Measurements from ENCODE around the gene ABLIM2. TPM values are rescaled to one million over a fixed set of nuclear protein-coding genes. Genes with fewer than 3 reads are reported as not detected.

Gene ABLIM2
- total and polyA plus RNA-seq, 2 of the 4 experiments (the other 2 are of a cell fraction), result under 0.01 to 0.10 TPM

- no peak overlapping the region for H3K18ac ChIP-seq (ENCODE audit: low read depth, low read length)
- H3K9me1 ChIP-seq (ENCODE audit: insufficient read depth, low read length), result no peaks in the 10 kb centered on the region
- H4K8ac ChIP-seq (ENCODE audit: low read depth in 2 of 2, low read length in 2 of 2), result no peak overlapping the region
- peak overlapping the region; percentile 36 for H2AFZ ChIP-seq (replicated peaks; ENCODE audit: low read length, poor library complexity)
- H3K4me3 ChIP-seq (ENCODE audit: insufficient read depth, low read depth, low read length), result no peak overlapping the region
- TF ChIP-seq BHLHE40 (IDR thresholded peaks at IDR 0.05; ENCODE audit: low read depth, low read length), result no peak
- no peak for TF ChIP-seq ELK1 (IDR thresholded peaks at IDR 0.05; ENCODE audit: borderline replicate concordance, low read depth, low read length)
- H3K9me3 ChIP-seq (ENCODE audit: control insufficient read depth, insufficient read depth, low read length), result no peaks in the 10 kb centered on the region
- 33% methylated on average over 2 of the region's 3 CpGs; no CpG with 5 or more reads in 1 of the 2 experiments for WGBS, 2 experiments (ENCODE audit: extremely low coverage in 2 of 2, insufficient read length in 1 of 2)
- no peak overlapping the region for H4K91ac ChIP-seq (ENCODE audit: insufficient read depth, low read depth, low read length)
- in situ Hi-C loops (cut with MboI; ENCODE audit: low sequenced_read_pairs) (no loop called here), intact Hi-C loops (cut with micrococcal nuclease) (no loop called here), dilution Hi-C loops (cut with HindIII; ENCODE audit: low sequenced_read_pairs, unreplicated experiment) (no loop called here)
- H3K79me1 ChIP-seq (ENCODE audit: low read depth in 1 of 2, low read length in 2 of 2), result no peaks in the 10 kb centered on the region
- no peak for ATAC-seq (ENCODE audit: low read depth)
- no peak overlapping the region for H2AK9ac ChIP-seq (replicated peaks; ENCODE audit: low read depth, low read length, poor library complexity)
- no TSS peak for BruUV-seq (replicated peaks)
- no peak overlapping the region for H2BK15ac ChIP-seq (ENCODE audit: low read depth, low read length)
- no peak overlapping the region for H2BK5ac ChIP-seq (ENCODE audit: low read depth, low read length, poor library complexity, severe bottlenecking)
- no peak overlapping the region for H3K23ac ChIP-seq (ENCODE audit: low read depth, low read length)
- H3K56ac ChIP-seq (ENCODE audit: extremely low read depth, insufficient read depth, low read length), result no peak overlapping the region
- no peaks in the 10 kb centered on the region for H4K20me1 ChIP-seq (ENCODE audit: insufficient read depth, low read length)
- H3K27me3 ChIP-seq (ENCODE audit: control insufficient read depth, insufficient read depth, low read length), result peaks cover 65% of the 10 kb centered on the region
- no peak overlapping the region for H4K5ac ChIP-seq (ENCODE audit: low read depth, low read length)
- H3K4me2 ChIP-seq (ENCODE audit: low read depth, low read length), result no peak overlapping the region
- ChIA-PET CTCF (no interaction called here), POLR2A (ENCODE audit: unreplicated experiment) (no interaction called here)
- no peaks in the 10 kb centered on the region for H3K4me1 ChIP-seq (ENCODE audit: control insufficient read depth, insufficient read depth, low read length)
- H2AK5ac ChIP-seq (ENCODE audit: low read depth, low read length), result no peak overlapping the region
- no peak overlapping the region for H2BK20ac ChIP-seq (ENCODE audit: low read depth, low read length)
- no peak overlapping the region for H3K9ac ChIP-seq (ENCODE audit: low read depth, low read length)
- no peak for DNase-seq
- no peak overlapping the region for H2BK120ac ChIP-seq (ENCODE audit: low read depth, low read length)
- H3K27ac ChIP-seq (ENCODE audit: insufficient read depth, low read length), result no peak overlapping the region
- no peak overlapping the region for H3K14ac ChIP-seq (replicated peaks; ENCODE audit: low read depth, low read length)
- H3K36me3 ChIP-seq (ENCODE audit: control insufficient read depth, insufficient read depth, low read length), result no peaks in the 10 kb centered on the region
- H3K4ac ChIP-seq (ENCODE audit: low read depth, low read length), result no peak overlapping the region
Measured at GRCh38 chr4:8102076-8102355, 56.6 kb downstream of the ABLIM2 start.
